GM21825 (cell line): ENCODE data around the gene SLC25A48.

ENCODE experiments used
- ATAC-seq: cut with Tn5 transposase; IDR thresholded peaks from one replicate; pipeline ENCODE4 v1.9.1; 2021; ENCODE audit warnings: mild to moderate bottlenecking, moderate library complexity; ENCODE audit not compliant: unreplicated experiment

SLC25A48 gene

DNA sequence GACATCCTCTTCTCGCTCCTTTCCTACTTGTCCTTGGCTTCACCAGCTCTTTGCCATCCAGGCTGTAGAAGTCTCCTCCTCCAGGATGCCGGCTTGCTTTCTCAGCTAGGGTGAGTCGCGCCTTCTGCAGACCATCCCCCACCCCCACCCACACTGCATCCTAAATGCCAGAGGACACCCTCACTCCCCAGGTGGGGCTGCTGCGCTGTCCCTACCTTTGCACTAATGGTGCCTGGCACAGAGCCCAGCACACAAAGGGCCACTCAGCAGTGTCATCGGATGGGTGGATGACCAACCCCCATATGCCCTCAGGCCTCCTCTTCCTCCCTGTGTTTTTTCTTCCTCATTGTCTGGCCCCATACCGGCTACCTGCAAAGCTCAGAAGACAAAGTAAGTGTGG is 46.3 kb downstream of the SLC25A48 start:
- ATAC-seq = no peak

DNA sequence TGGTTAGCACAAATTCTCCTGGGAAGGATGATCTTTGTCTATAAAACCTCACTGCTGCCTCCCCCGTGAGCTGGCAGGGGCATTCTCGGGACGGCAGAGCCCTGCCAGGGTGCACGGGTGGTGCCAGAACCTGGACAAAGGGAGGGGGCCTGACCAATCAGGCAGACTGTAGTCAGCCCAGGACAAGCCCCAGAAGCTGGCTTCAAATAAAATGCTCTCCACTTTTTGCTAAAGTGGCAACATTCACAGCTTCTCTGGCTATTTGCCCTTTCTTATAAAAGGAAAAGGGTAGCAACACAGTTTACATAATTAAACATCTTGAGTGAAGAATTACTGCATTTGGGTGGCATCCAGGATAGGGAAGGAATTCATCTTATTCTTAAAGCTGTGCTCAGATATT is 46.8 kb downstream of the SLC25A48 start:
- no peak for ATAC-seq

DNA sequence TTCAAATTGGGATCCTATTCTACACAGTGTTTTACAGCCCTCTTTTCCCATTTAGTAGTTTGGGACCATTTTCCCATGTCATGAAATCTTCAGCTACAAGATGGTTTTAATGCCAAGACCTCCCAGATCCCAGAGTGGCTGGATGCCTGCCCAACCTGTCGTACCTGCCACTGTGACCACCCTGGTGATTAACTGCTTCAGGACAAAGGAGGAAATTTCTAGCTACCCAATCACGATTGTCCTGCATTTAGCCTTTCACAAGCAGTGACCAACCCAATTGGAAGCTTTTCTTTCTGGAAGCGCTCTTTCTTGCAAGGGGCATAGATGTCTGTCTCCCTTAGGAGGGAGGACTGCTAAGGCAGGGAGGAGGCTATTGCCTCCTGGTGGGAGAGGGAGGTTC is 47.4 kb downstream of the SLC25A48 start:
- no peak for ATAC-seq

DNA sequence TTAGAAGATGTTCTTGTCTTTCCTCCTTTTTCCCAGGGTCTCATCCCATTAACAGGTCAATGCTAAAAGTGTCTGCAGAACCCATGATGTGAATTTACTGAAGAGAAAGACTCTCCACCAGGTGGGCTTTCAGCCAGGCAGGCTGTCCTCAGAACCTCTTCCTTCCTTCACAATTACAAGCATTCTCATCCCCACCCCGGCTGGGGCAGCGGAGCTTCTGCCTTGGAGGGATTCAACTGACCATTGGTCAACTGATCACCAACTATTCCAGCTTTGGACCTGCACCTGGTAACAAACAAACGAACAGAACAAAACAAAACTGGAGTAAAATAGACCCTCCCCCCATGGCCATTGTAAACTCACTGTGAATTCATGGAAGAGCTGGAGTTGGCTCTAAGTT is 48.6 kb downstream of the SLC25A48 start:
- no peak for ATAC-seq

DNA sequence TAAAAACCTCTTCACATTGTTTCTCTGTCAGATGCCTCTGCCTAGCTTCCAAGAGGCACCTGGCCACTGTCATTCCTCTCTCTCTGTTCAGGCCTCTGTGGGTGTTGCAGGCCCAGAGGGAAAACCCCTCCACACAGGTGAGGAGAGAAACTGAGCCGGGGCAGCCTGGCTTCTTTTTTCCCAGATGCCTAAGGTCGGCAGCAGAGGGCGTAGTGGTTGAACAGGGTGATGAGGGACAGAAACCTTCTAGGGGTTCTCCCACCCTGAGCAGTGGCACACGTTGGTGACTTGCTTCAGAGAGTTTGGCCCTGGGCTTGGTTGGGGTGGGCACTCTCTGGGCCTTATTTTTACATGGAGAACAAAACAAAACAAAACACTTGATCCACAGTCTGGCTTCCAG is 49.0 kb downstream of the SLC25A48 start:
- ATAC-seq = no peak

DNA sequence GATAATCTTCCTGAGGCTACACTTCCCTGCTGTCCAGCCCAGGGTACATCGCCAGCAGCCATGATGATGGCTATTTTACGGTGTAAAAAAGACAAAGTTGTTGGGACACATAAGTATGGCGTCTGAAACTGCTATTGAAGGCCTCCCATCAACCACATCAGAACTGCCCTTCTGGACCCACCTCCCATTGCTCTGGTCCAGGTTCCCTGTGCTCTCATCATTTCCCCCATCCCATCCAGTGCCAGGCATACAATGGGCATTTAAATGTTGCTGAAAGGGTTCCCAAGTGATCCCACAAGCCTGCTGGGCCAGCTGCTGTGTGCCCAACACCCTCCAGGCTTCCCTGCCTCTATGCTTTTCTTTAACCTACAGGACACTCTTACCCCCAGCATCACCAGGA is 50.6 kb downstream of the SLC25A48 start:
- no peak for ATAC-seq

DNA sequence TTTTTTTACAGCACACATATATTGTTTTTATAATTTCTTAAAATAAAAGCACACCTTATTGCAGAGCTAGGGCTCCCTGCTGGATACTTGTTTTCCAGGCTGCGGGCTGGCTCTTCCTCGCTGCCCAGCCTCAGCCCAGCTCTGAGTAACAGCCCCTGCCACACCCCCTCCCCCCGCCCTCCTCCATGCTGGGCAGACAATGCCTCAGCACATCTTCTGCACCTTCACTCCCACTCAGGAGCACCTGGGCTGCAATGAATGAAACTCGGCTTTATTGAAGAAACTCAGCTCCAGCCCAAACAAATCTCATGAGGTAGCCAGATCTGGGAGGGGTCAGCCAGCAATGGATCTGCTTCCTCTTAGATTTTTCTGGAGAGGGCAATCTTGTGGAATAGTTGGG is 51.7 kb downstream of the SLC25A48 start:
- no peak for ATAC-seq

DNA sequence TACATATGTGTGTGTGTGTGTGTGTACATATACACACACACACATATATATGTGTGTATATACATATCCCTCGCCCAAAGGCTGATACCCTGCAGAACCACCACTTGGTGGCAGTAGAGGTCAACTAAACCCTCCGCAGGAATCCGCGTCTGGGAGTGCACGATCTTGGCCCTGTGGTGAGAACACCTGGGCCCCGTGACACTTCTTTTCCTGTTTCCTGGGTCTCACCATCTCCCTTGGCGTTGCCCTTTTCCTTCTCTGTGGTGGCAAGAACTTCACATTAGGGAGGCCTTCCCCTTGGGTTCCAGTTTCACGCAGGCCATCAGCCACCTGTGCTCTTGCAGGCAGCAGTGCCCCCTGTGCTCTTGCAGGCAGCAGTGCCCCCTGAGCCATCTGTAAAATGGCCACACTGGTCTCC is 53.0 kb downstream of the SLC25A48 start:
- peak; percentile 83 for ATAC-seq

DNA sequence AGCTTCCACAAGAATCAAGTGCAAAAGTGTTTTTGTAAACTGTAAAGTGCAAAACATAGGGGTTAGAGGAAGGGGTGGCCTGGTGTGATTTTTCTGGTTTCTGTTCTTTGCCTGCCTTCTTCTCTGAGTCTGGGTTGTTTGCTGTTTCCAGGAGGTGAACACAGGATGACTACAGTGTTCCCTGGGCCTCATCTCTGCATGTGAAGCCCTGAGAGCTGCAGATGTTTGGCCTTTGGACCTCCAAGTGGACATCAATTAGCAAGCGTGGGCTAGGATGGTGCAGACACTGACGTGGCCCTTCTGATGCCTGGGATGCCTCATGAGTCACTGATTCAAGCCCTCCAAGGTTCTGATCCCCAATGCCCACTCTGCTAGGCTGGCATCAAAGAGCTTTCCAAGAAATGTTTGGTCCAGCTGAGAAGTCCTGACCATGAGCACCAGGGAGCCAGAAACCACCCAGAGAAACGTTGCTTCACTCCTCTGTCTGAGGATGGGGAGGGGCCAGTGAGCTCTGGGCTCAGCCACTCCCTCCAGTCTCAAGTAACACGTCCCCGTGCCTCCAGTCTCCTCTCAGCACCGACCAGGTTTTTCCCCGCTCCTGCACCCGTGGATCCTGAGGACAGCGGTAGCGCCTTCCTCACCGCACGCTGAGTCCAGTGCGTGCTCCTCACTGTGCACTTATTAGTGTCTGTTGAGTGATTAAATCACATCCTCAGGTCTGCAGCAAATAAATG is 53.6 kb downstream of the SLC25A48 start:
- ATAC-seq = no peak

DNA sequence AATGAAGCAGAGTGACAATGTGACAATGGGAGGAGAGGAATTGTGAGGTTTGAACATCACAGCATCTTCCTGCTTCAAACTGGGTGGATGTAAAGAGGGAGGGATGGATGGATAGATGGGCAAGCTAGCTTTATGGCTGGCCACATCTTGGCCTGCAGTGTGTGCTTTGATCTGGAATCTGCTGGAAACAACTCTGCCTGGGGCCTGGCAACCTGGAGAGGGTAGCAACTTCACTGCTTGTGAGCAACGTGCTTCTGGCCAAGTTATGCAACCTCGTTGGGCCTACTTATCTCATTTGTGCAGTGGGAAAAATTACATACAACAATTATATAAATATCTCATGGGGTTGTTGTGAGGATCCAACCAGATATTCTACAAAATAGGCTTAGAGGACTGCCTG is 55.8 kb downstream of the SLC25A48 start:
- no peak for ATAC-seq

DNA sequence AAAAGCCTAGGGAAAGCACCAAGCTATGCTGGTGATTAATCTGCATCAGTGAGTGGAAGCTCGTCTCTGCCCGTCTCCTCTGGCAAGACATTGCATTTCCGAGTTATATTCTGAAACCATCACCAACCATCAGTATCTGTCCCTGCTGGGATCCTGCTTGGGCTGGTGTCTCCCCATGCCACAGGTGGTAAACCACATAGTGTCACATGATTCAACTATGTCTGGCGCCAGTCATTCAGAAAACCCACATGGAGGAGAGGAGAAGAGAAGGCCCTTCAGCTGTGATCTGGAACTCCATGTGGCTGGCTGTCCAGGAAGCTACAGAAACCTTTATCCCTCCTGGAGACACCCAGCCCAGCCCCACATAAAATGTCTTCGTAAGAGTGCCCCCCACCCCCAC is 56.4 kb downstream of the SLC25A48 start:
- peak; percentile 73 for ATAC-seq

DNA sequence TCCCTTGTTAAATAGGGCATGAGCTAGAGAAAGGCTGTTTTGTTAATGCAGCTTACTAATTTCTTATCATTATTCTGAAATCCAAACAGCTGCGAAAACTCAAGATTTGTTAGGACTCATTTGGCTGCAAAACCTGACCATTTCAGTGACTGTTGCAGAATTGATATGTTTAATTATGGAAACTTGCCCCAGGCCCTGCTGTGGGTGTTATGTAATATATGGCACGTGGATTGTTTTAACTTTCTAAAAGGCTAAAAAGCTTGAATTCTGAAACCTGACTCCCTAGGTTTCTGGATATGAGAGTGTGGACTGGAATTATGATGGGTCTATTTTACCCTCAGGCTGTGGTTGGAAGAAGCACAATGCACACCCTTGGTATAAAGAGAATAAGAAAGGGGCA is 56.8 kb downstream of the SLC25A48 start:
- ATAC-seq = no peak

DNA sequence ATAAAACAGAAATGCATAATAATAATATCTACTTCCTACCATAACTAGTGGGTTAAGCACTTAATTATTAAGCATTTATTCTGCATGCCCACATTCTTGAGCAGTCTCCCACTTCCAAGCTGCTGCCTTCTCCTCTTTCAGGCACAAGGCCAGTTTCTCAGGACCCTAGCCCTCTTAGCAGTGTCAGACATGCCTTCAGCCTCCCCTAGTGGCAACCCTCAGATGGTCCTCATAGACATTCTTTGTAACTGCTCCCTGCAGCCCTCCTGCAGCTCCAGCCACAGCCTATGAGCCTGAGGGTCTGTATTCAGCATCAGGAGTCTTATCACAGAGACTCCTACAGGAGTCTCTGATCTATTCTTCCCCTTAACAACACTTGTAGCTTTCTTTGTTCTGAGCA is 57.3 kb downstream of the SLC25A48 start:
- ATAC-seq = no peak

DNA sequence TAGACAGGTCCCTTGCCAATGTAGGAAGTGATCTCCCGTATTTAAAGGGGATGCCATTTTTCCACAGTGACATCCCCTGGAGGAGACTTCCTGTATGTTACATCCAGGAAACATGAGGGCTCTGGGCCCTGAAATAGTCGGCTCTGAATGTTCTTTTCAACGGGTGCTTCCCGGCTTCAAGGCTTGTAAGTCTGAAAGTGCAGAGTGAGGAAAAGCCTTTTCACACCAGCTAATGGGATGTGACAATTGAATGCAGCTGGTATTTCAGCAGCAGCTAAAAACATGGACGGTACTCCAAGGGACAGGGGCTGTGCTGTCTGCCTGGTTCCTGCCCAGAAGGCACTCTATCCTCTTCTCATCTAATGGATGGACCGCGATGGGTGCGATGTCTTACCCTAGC is 59.8 kb downstream of the SLC25A48 start:
- no peak for ATAC-seq

DNA sequence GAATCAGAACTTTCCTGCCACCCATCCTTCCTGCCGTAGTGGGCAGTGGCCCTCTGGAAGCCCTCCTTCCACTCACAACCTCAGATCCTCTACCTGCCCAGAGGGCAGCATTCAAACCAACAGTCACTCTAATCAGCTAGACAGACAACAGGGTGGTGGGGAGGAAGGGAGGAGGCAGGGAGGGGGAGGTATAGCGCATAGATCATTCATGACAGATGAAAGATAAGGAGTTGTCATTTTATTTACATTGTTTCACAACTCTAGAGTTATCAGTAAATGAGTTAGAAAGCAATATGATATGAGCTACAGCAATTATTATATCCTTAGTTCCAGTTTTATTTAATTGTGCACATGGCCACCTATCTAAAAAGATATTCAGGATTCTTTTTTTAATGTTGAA is 60.3 kb downstream of the SLC25A48 start:
- no peak for ATAC-seq

DNA sequence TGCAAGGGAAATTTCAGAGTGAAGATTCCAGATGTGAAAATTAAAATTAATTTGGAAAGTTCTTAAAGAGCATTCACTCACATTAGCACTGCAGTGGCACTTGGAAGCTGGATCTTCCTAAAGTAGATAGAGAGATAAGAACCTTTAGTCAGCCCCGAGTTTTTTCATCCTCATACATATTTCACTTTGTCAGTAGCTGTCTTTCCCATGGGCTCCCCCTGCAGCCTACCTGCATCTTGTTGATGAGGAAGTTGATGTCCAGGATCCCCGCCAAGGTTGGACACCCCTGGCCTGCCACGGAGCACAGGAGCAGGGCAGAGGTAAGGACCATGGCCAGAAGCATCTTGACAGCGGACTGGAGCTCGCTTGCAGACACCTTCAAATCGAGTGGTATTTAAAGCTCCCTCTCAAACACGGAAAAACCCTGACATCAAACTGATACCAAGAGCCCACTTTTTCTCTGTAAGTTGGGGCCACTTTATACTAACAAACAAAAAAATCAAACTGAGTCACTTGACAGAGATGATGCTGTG is 61.1 kb downstream of the SLC25A48 start, which contains the start of gene IL9:
Gene IL9 (minus strand): TSS at position 368 of the 533 bp plus-strand sequence. CDS start 25 bp downstream, at position 343.
- ATAC-seq = no peak

DNA sequence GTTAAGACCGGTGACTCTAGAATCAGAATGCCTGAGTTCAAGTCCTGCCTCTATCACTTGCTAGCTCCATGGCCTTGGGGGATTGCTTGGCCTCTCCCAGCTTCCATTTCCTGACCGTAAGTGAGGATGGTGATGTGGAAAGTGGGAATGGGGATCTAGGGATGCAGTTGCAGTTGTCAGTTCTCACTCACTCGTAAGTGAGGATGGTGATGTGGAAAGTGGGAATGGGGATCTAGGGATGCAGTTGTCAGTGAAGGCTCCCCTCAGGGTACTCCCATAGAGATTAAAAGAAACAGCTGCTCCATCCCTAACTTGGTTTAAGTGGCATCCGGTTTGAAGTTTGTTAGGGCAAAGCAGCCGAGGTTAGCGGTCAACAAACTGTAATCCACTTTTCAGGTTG is 64.2 kb downstream of the SLC25A48 start:
- ATAC-seq = no peak

DNA sequence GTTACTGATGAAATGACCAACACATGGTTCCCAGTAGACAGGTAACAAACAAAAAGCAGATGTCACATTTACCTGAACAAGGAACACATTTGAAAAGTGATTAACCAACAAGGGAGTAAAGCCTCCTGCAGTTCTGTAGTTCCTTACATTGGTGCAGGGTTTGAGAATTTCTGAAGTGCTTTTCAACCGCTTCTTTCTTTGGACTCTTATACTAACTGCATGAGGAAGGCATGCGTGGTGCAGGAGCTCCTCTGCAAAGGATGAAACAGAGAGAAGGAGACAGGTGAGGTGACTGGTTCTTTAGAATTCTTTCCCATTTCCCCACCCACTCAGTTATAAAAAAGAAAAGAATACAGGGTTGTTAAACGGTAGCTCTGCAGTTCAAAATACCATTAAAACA is 65.8 kb downstream of the SLC25A48 start:
- no peak for ATAC-seq

DNA sequence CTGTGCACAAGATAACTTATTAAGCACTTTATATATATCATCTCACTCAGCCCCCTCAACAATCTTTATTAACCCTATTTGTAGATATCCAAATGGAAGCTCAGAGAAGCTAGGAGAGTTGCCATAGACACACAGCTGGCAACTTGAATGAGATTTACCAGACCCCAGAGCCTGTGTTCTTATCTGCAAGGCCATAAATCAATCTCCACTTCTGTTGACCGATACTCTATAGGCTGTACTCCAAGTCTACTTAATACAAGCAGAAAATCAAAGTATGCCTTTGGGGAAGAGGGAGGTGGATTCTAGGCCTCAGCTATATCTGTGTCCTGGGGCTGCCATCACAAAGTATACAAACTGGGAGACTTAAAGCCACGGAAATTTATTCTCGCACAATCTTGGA is 67.2 kb downstream of the SLC25A48 start:
- no peak for ATAC-seq

DNA sequence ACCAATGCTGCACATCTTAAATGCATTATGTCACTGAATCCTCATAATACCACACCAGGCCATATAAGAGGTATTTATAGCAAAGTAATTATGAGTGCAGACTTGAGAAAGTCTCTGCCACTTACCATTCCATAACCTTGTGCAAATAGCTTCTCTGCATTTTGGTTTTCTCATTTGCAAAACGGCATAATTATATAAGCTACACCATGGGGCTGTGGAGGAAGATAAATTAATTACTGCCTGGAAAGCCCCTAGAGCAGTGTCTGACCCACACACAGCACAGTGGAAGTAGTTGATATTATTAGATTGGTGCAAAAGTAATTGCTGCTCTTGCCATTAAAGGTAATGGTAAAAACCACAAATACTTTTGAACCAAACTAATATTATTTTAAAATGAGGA is 70.7 kb downstream of the SLC25A48 start:
- no peak for ATAC-seq

DNA sequence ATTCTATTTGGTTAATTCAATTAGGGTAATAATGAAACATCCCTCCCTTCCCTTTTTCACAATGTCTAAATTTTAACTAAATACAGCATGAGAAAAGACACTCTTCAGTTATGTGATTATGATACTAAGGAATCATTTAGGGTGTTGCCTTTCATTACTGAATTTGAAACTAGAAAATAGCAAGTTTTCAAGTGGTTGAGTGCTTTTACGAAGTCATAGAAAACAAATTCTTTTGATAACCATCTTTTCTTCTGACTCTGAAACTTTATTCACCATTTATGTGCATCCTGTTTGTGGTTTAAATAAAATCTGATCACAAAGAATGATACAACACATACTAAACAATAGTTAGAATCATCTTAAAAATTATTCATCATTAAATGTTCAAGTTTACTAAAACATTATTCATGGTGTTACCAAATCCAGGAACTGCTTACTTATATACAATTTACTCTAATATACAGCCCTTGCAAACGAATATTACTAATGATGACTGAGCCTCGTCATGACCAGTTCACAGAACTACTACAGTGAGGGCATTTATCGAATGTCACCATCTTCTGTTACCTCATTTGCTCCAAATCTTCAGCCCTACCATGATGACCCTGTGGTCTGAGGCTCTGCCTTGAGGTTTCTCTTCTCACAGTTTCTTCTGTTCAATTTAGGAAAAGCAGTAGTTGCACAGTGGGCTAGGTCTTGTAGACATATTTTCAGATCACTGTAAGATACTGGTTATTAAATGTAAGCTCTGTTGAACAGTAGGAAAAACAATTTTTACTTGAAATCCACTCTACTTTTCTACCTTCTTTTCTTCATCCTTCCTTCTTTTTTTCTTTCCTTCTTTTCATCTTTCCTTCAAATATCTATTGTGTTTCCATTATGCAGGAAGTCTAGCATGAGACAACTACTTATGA is 79.5 kb downstream of the SLC25A48 start:
- no peak for ATAC-seq

DNA sequence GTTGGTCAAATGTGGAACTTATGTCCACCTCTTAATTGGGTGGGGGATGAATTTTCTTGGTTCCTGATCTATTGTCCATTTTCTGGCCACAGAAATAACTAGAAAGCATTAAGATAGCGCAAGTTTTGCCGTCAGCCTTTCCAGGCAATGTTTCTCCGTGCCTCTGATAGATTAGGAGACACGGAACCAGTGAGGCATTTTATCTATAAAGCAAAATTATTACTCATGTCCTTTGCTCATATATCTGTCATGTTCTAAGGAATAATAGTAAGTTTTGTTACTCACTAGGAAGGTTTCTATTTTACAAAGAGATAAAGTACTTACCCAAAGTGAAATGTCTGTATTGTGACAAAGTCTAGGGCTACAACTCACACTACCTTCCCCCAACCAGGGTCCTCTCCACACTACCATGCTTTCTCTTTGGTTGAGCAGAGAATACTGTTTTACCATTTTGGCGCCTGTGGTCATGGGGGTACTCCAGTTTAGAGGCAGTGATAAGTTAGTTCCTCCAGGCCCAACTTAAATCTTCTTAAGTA is 81.1 kb downstream of the SLC25A48 start:
- ATAC-seq = no peak
